ENCODE results near the gene TSPEAR. TPM values are rescaled to one million over a fixed set of nuclear protein-coding genes. Genes with fewer than 3 reads are reported as not detected.

TSPEAR gene
- total RNA-seq, 4 donors from 2014 or later, result not detected

GRCh38 chr21:44596068-44596725 is 115.2 kb downstream of the TSPEAR start:
- H3K36me3 ChIP-seq, result no peaks in the 10 kb centered on the region
- DNase-seq (ENCODE audit: low spot score in 2 of 2), result no peak
- peaks cover 0 to 10% of the 10 kb centered on the region in 2 donors for H3K27me3 ChIP-seq
- peaks cover 0 to 10% (median 0%) of the 10 kb centered on the region in 4 donors for H3K9me3 ChIP-seq
- no peak overlapping the region for H3K27ac ChIP-seq
- no peak for TF ChIP-seq CTCF (IDR thresholded peaks at IDR 0.05)
- TF ChIP-seq POLR2A (IDR thresholded peaks at IDR 0.05), result no peak
- TF ChIP-seq EP300 (IDR thresholded peaks at IDR 0.05), result no peak
- H3K4me1 ChIP-seq, result no peaks in the 10 kb centered on the region
- no peak overlapping the region for H3K4me3 ChIP-seq
- 77 to 85% methylated on average over 9 of the region's 9 CpGs for WGBS, 2 donors

DNA sequence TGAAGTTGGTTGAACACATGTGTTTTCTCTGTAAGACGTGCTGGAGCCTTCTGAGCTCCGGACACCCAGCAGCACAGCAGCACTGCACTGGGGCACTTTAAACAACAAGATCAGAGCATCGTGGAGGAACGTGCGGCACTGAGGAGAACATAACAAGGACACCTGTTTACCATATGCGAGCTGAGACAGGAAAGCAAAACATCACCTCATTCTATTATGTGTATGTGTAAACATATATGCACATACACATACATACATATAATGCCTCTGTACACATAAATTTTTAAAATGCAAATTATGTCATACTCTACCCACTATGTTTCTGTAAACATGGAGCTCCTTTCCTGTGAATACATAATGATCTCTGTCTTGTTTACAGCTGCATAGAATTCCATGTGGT is 115.8 kb downstream of the TSPEAR start:
- DNase-seq (ENCODE audit: low spot score in 2 of 2), result no peak
- Histone ChIP-seq H3K4me3 (no peak overlapping the region), H3K27me3 (peaks cover 0 to 10% of the 10 kb centered on the region in 2 donors), H3K27ac (no peak overlapping the region), H3K36me3 (no peaks in the 10 kb centered on the region), H3K4me1 (no peaks in the 10 kb centered on the region), H3K9me3 (peaks cover 0 to 10% (median 0%) of the 10 kb centered on the region in 4 donors)
- TF ChIP-seq CTCF (IDR thresholded peaks at IDR 0.05), result no peak
- TF ChIP-seq EP300 (IDR thresholded peaks at IDR 0.05), result no peak
- no peak for TF ChIP-seq POLR2A (IDR thresholded peaks at IDR 0.05)
- 63 to 71% methylated on average over 6 of the region's 6 CpGs for WGBS, 2 donors

- H3K4me1 ChIP-seq, result no peaks in the 10 kb centered on the region
- no peaks in the 10 kb centered on the region for H3K36me3 ChIP-seq
- no peak for DNase-seq (ENCODE audit: low spot score in 2 of 2)
- WGBS, 2 donors, result 74 to 75% methylated on average over 12 of the region's 12 CpGs
- no peak overlapping the region for H3K4me3 ChIP-seq
- H3K27me3 ChIP-seq, result peaks cover 0 to 10% of the 10 kb centered on the region in 2 donors
- H3K27ac ChIP-seq, result no peak overlapping the region
- peaks cover 0 to 9% (median 0%) of the 10 kb centered on the region in 4 donors for H3K9me3 ChIP-seq
- TF ChIP-seq CTCF (IDR thresholded peaks at IDR 0.05) (no peak), EP300 (IDR thresholded peaks at IDR 0.05) (no peak), POLR2A (IDR thresholded peaks at IDR 0.05) (no peak)
These were observed 116.9 kb downstream of the TSPEAR start for GRCh38 chr21:44594406-44594916.

DNA sequence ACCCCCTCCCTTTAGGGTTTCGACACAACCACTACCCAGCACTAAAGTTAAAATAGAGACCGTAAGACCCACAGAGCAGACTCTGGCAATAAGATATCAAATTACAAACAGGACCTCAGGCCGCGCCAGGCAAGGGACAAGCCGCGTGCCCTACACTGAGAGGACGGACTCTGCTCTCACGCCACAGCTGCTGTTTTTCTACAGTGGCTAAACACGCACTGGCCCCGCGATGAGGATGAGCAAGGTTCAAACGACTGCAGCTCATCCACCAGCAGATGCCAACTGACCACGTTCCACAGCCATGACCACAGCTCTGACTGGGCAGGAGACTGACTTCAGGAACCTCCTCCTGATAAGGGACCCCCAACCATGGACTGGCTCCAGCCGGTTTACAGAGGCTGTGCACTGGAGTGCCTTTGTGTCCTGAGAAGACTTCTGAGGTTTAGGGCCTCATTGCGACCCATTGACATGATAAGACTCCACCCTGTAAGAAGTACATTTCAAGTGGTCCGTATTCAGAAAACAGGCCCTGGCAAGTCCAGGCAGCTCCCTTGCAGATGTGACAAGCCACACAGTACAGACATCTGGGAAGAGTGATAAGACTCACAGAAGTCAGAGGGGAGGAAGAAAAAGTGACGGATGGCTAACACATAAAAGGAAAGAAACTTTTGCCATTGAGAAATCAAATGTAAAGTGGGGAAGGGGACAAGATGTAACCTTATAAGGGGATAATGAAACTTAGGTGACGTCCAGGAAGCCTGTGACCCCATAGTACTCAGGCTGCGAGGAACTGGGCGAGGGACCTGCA is 117.6 kb downstream of the TSPEAR start:
- no peak overlapping the region for H3K4me3 ChIP-seq
- H3K27me3 ChIP-seq, result peaks cover 0 to 10% of the 10 kb centered on the region in 2 donors
- H3K36me3 ChIP-seq, result no peaks in the 10 kb centered on the region
- no peak for DNase-seq (ENCODE audit: low spot score in 2 of 2)
- peaks cover 0 to 7% (median 0%) of the 10 kb centered on the region in 4 donors for H3K9me3 ChIP-seq
- no peak overlapping the region for H3K27ac ChIP-seq
- H3K4me1 ChIP-seq, result no peaks in the 10 kb centered on the region
- 37 to 44% methylated on average over 20 of the region's 20 CpGs for WGBS, 2 donors
- TF ChIP-seq POLR2A (IDR thresholded peaks at IDR 0.05), result no peak
- no peak for TF ChIP-seq EP300 (IDR thresholded peaks at IDR 0.05)
- no peak for TF ChIP-seq CTCF (IDR thresholded peaks at IDR 0.05)
